Measurements from ENCODE around the gene SCFD2. TPM values are rescaled to one million over a fixed set of nuclear protein-coding genes. Genes with fewer than 3 reads are reported as not detected.

The SCFD2 gene
- total and polyA plus RNA-seq, 10 of the 15 experiments (the other 5 are each of a cell fraction or from before 2014, with no cell fraction given): 4.8 to 37.6 (median 24.9) TPM

DNA sequence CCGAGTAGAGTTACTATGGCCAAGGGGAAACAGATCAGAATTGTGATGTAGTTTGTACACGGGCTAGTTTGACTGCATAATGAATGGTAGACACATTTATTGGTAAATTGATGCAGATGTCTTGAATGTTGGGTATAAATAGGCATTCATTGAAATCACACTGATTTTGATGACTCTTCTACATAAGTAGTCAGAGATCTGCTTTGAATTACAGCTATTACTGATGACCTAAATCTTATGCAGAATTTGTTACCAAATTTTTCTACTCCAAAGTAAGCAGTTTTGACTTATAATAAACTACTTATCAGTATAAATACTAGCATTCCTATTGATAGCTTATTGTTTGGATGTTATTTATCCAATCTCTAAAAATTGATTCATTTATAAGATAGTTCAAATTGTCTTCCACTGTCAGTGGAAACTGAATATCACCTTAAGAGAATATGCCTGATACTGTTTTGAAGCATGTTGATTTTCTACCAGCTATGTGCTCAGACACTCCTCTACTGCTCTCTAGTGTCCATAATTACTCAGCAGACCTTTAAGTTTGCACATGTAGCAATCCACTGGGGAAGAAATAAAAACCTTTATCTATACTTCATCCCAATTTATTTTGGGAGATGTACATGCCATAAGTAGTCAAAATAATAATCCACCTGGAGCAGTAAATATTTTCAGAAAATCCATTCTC is 383.5 kb downstream of the SCFD2 start:
- 100% methylated on average over 2 of the region's 2 CpGs for WGBS (ENCODE audit: insufficient coverage, insufficient replicate concordance, low lambda C conversion rate, missing lambda C conversion rate)
- H4K20me1 ChIP-seq (ENCODE audit: control insufficient read depth, insufficient read depth): no peaks in the 10 kb centered on the region
- no peak overlapping the region for H3K27ac ChIP-seq (ENCODE audit: control insufficient read depth, insufficient read depth)
- DNase-seq (ENCODE audit: low read depth, low spot score): no peak
- in situ Hi-C loops (cut with MboI): loop anchor here (5.0 kb wide), 2 partner anchors 435 to 605 kb away; no protein-coding TSS in a partner anchor
- FAIRE-seq: no peak
- TF ChIP-seq MEF2A (IDR thresholded peaks at IDR 0.05; ENCODE audit: insufficient read depth, low read depth, low read length) (no peak), SMC3 (IDR thresholded peaks at IDR 0.05; ENCODE audit: borderline replicate concordance, low read length) (peak; percentile 35; the same call in 1 of the 2 replicates), ETV6 (conservative IDR thresholded peaks at IDR 0.05 in 1 of 2, IDR thresholded peaks at IDR 0.05 in 1 of 2; ENCODE audit: borderline replicate concordance in 1 of 2, low read depth in 1 of 2) (no peak), SRF (IDR thresholded peaks at IDR 0.05; ENCODE audit: low read depth in 2 of 2, low read length in 2 of 2) (no peak), HCFC1 (IDR thresholded peaks at IDR 0.05; ENCODE audit: low read length) (no peak), BCL11A (IDR thresholded peaks at IDR 0.05; ENCODE audit: low read depth, low read length) (no peak), NFIC (IDR thresholded peaks at IDR 0.05; ENCODE audit: low read depth, low read length) (no peak), KLF5 (IDR thresholded peaks at IDR 0.05; ENCODE audit: partially characterized antibody) (no peak), RAD21 (IDR thresholded peaks at IDR 0.05; ENCODE audit: insufficient read depth, low read depth, low read length) (peak; percentile 80)
- TF ChIP-seq, protein P1, sequence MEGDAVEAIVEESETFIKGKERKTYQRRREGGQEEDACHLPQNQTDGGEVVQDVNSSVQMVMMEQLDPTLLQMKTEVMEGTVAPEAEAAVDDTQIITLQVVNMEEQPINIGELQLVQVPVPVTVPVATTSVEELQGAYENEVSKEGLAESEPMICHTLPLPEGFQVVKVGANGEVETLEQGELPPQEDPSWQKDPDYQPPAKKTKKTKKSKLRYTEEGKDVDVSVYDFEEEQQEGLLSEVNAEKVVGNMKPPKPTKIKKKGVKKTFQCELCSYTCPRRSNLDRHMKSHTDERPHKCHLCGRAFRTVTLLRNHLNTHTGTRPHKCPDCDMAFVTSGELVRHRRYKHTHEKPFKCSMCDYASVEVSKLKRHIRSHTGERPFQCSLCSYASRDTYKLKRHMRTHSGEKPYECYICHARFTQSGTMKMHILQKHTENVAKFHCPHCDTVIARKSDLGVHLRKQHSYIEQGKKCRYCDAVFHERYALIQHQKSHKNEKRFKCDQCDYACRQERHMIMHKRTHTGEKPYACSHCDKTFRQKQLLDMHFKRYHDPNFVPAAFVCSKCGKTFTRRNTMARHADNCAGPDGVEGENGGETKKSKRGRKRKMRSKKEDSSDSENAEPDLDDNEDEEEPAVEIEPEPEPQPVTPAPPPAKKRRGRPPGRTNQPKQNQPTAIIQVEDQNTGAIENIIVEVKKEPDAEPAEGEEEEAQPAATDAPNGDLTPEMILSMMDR (IDR thresholded peaks at IDR 0.05 in 2 of 3, conservative IDR thresholded peaks at IDR 0.05 in 1 of 3; ENCODE audit: control insufficient read depth in 2 of 3, extremely low read depth in 1 of 3, insufficient read depth in 1 of 3, low read depth in 3 of 3, low read length in 3 of 3): peak; percentile 31 to 44 (median 38); a peak in 5 of 6 replicates
- TF ChIP-seq, protein P2, sequence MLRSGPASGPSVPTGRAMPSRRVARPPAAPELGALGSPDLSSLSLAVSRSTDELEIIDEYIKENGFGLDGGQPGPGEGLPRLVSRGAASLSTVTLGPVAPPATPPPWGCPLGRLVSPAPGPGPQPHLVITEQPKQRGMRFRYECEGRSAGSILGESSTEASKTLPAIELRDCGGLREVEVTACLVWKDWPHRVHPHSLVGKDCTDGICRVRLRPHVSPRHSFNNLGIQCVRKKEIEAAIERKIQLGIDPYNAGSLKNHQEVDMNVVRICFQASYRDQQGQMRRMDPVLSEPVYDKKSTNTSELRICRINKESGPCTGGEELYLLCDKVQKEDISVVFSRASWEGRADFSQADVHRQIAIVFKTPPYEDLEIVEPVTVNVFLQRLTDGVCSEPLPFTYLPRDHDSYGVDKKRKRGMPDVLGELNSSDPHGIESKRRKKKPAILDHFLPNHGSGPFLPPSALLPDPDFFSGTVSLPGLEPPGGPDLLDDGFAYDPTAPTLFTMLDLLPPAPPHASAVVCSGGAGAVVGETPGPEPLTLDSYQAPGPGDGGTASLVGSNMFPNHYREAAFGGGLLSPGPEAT (IDR thresholded peaks at IDR 0.05; ENCODE audit: low read depth): no peak
- TF ChIP-seq, protein P3, sequence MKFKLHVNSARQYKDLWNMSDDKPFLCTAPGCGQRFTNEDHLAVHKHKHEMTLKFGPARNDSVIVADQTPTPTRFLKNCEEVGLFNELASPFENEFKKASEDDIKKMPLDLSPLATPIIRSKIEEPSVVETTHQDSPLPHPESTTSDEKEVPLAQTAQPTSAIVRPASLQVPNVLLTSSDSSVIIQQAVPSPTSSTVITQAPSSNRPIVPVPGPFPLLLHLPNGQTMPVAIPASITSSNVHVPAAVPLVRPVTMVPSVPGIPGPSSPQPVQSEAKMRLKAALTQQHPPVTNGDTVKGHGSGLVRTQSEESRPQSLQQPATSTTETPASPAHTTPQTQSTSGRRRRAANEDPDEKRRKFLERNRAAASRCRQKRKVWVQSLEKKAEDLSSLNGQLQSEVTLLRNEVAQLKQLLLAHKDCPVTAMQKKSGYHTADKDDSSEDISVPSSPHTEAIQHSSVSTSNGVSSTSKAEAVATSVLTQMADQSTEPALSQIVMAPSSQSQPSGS (IDR thresholded peaks at IDR 0.05; ENCODE audit: low read length): no peak
- no TSS peak for BruUV-seq (replicated peaks)
- intact Hi-C loops (cut with micrococcal nuclease; ENCODE audit: unreplicated experiment): loop anchor here (2.0 to 10.0 kb wide), 5 partner anchors 72 to 438 kb away; no protein-coding TSS in a partner anchor
- no peak overlapping the region for H3K4me2 ChIP-seq (ENCODE audit: control insufficient read depth, insufficient read depth)
- no peaks in the 10 kb centered on the region for H3K36me3 ChIP-seq (ENCODE audit: control insufficient read depth in 2 of 2, insufficient read depth in 2 of 2, low read length in 1 of 2)
- no peak overlapping the region for H3K9ac ChIP-seq (ENCODE audit: control insufficient read depth, insufficient read depth, low read length)
- peak; percentile 71 for ATAC-seq
- H2AFZ ChIP-seq (ENCODE audit: control insufficient read depth, low read depth, low read length): no peak overlapping the region
- no peaks in the 10 kb centered on the region for H3K9me3 ChIP-seq (replicated peaks; ENCODE audit: control insufficient read depth, insufficient read depth, low read length)
- ChIA-PET SMC1A (ENCODE audit: uncharacterized antibody, unreplicated experiment) (interaction anchor here (0.5 to 2.9 kb wide), 12 partner anchors 23 to 880 kb away, joined by 3 to 20 read pairs (median 4); no protein-coding TSS in a partner anchor), CTCF (interaction anchor here (0.7 to 6.4 kb wide), 14 partner anchors 14 to 834 kb away, joined by 3 to 91 read pairs (median 4); no protein-coding TSS in a partner anchor), POLR2A (no interaction called here), RAD21 (ENCODE audit: unreplicated experiment) (interaction anchor here (0.7 to 3.7 kb wide), 7 partner anchors 71 to 606 kb away, joined by 3 to 30 read pairs (median 5); no protein-coding TSS in a partner anchor)
- no peaks in the 10 kb centered on the region for H3K27me3 ChIP-seq (replicated peaks in 1 of 2; ENCODE audit: control insufficient read depth in 2 of 2, insufficient read depth in 2 of 2, low read length in 1 of 2)
- no peak overlapping the region for H3K4me3 ChIP-seq
- H3K79me2 ChIP-seq (ENCODE audit: control insufficient read depth, insufficient read depth, low read length): no peaks in the 10 kb centered on the region
- no peaks in the 10 kb centered on the region for H3K4me1 ChIP-seq (ENCODE audit: control insufficient read depth, insufficient read depth, low read length)
